PC-9 (cell line): Measurements from ENCODE around the gene PKD2.

Experiments used
- EZH2 ChIP-seq: fragments of 200-600 bp; sonication (generic); IDR thresholded peaks from 2 replicates; pipeline ENCODE4 v1.8.0; 2017; ENCODE audit warnings: antibody characterized with exemption, low read depth
- TF ChIP-seq, protein P1 (sequence below): fragments of 200-600 bp; sonication (generic); conservative IDR thresholded peaks from 2 replicates; pipeline ENCODE4 v1.6.1; 2017; ENCODE audit warnings: mixed run types, antibody characterized with exemption, mild to moderate bottlenecking, moderate library complexity

DNA sequence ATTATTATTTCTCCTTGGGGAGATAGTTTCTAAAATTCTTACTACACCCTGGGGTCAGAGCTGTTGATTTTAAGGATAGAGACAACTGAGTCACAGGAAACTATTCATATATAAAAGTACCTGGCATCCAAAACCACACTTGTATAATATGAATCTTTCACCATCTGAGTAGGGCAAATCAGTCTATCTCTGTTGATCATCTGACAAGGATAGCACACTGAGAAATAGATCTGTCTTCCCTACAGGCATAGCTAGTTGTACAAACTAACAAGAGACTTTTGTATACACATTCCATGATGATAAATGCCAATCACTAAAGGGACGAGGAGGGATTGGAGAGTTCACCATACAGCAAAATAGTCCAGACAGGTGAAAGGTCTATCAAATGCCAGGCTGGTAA lies 30.0 kb downstream of the PKD2 start:
- TF ChIP-seq, protein P1, sequence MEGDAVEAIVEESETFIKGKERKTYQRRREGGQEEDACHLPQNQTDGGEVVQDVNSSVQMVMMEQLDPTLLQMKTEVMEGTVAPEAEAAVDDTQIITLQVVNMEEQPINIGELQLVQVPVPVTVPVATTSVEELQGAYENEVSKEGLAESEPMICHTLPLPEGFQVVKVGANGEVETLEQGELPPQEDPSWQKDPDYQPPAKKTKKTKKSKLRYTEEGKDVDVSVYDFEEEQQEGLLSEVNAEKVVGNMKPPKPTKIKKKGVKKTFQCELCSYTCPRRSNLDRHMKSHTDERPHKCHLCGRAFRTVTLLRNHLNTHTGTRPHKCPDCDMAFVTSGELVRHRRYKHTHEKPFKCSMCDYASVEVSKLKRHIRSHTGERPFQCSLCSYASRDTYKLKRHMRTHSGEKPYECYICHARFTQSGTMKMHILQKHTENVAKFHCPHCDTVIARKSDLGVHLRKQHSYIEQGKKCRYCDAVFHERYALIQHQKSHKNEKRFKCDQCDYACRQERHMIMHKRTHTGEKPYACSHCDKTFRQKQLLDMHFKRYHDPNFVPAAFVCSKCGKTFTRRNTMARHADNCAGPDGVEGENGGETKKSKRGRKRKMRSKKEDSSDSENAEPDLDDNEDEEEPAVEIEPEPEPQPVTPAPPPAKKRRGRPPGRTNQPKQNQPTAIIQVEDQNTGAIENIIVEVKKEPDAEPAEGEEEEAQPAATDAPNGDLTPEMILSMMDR: no peak
- no peak for TF ChIP-seq EZH2
